ENCODE measurements around the gene DDTL.
A peak's percentile ranks its signal among the peaks of the same experiment; 100 is the strongest.
"Not testable (repeated sequence)": the region's sequence is repeated elsewhere in the genome, so short reads cannot be mapped to it uniquely, and the experiment has no call there.

DDTL gene

DNA sequence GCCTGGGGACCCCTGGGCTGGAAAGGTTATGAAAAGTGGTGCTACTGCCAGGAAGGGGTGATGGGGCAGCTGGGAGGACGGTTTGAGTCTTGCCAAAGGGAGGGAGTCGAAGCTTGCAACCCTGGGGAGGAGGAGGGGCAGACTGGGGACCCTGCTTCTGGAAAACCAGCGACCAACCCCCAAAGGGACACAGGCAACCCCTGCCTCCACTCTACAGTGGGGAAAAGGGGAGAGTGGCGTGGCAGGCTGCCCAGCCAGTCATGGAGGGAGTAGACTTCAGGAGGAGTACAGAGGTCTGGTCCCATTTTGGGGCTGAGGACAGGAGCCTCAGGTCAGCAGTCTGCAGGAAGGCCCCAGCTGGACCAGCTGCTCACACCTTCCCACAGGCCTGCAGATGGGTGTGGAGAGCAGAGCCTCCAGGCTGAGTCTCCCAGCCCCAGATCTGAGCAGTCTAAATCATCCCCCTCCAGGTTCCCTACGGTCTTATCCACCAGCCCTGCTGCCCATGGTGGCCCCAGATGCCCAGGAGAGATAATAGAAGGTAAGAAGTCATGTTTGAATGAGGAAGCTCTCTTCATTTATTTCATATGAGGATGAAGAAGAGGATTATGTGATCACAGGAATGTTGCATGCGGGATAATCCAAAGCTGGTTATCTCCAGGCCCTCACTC lies 4.3 kb downstream of the DDTL start:
- DNase-seq = no peak

DNA sequence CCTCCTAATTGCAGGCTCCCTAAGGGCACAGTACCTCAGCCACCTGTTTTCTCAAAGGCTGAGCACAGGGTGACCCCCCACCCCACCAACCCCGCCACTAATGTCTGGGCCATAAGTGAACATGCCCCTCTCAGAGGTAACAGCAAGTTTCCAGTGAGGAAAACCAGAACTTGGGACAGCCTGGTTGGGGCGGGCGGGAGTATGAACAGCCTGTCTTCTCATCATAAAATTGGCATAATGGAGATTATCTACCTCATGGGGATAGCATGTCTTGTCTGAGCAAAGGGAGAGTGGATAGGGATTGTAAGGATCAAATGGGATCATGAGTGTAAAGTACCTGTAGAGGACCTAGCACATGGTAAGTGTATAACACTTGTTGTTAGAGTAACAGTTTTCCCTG lies 5.2 kb downstream of the DDTL start:
- not testable (repeated sequence) for DNase-seq

DNA sequence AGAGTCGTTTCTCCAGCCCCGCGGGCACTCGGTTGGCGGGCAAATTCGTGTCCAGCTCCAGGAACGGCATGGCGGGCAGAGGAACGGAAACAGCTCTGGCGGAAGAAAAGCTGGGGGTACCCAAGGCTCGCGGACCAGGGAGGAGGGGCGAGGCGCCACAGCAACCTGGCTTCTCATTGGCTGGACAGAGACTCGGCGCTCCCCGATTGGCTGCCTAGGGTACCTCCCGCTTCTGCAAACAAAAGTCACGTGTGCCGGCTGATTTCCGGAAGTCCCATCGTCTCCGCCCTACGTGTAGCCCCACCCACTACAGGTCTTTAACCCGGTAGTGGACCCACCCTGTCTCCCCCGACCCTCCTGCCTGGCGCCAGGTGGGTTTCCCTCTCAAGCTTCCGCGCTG lies 7.7 kb downstream of the DDTL start, which contains the start of gene DDT:
TSS of gene DDT (minus strand) at position 97 of the 400 bp plus-strand sequence. CDS start at position 70, 27 bp downstream.
- DNase-seq = not testable (repeated sequence)

DNA sequence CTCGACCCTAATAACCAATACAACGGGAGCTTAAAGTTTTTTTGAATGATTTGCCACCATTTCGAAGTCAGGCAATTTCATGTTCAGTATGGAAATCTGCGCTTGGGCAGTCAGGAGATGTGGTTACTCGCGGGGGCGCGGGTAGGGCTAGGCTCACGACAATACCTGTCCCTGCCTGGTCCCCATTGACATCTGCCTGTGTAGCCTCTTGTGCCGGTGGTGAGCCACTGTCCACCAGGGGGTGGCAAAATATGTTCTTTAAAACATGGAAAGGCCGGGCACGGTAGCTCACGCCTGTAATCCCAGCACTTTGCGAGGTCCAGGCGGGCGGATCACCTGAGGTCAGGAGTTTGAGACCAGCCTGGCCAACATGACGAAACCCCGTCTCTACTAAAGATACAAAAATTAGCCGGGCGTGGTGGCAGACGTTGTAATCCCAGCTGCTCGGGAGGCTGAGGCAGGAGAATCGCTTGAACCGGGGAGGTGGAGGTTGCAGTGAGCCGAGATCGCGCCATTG lies 8.2 kb downstream of the DDTL start:
- DNase-seq = not testable (repeated sequence)

DNA sequence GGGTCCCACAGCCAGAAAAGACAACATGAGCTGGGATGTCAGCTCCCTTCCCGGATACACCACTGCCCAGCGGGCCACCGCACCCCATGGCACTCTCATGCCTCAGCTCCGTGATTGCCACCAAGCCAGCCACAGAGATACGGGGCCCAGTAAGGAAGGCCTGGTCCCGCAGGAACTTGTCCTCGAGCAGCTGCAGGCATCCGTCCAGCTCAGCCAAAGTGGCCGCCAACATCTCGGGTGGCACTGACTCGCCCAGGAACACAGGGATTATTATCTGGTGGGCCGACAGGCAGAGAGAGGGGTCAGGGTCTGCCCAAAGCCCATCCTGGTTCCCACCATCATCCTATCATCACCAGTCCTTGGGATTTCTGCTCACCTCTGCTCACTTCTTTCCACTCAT lies 10.6 kb downstream of the DDTL start:
- DNase-seq = not testable (repeated sequence)

DNA sequence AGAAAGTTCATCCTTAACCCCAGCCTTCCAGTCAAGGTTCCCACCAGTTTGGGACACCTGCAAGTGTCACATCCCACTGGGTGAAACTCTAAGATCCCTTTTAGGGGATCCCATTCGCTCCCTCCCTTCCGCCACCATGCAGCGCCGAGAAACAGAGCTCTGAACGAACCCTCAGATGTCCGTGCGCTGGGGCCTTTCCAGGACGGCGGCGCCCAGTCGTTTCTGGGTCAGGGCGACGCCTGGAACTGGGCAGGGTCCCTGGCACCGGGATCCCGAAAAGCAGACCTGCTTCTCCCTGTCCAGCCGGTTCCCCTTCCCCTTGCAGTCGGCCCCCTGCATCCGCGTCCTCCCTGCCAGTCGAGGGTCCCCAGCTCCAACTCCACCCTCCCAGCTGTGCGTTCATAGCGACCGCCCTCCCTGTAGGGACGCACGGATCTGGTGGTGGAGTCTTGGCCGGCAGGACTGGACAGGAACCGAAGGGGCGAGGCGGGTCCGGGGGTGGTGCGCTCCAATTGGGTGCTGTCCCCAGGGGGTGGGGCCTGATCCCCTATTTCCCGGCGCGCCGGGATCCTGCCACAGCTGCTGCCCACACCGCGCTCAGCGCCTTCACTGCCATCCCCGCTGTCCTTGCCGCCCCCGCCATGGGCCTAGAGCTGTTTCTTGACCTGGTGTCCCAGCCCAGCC lies 13.0 kb downstream of the DDTL start, which contains the start of gene GSTT2:
TSS of gene GSTT2 (plus strand) at position 578 of the 684 bp plus-strand sequence.
- DNase-seq = not testable (repeated sequence)

DNA sequence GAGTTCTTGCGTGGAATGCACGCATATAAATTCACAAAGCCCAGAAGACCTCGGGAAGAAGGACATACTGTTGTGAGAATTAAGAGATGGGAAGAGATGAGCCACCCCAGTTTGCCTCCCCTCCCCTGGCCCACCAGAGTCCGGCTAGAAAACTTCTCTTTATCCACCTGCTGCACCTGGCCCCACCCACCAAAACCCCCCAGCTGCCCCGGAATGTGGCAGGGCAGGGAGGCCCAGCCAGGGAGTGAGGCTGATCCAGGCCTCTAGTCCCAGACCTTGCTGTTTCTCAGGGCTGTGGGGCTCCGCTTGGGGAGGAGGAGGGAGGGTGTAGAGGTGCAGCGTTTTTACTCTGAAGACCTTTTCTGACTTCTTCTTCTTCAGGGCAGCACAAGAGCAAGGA lies 13.9 kb downstream of the DDTL start:
- not testable (repeated sequence) for DNase-seq

DNA sequence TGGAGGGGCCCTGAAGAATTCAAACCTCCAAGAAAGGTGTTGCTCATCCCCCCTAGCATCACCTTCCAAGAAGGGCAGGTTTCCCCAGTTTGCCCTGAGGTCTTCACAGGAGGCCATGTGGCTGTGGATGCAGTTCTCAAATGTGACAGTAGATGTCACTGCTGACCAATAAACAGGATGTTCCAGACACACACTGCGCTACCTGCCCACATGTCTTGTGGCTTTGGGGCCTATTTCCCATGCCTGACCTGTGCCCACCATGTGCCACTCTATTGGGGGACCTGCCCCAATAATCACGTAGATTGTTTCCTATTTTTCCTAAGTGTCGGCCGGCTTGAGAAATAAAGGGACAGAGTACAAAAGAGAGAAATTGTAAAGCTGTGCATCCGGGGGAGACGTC lies 17.7 kb downstream of the DDTL start:
- DNase-seq = peak in 1 of 2 donors; percentile 84

DNA sequence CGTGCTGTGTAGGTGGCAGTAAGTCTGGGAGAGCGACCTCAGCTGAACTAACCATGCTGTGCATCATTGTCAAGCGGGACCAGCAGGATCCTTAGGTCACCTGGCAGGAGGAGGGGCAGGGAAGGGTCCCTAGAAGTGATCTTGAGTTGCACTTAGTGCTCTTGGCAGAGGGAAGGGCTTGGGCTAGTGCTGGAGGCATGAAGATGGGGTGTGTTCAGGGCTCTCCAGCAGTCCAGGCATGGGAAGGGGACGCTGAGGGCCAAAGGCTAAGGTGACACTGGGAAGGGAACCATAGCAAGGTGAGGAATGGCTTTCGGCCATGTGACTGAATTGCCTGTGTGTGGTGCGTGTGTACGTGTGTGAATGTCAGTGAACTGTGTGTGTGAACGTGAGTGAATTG lies 19.4 kb downstream of the DDTL start:
- DNase-seq = not testable (repeated sequence)

DNA sequence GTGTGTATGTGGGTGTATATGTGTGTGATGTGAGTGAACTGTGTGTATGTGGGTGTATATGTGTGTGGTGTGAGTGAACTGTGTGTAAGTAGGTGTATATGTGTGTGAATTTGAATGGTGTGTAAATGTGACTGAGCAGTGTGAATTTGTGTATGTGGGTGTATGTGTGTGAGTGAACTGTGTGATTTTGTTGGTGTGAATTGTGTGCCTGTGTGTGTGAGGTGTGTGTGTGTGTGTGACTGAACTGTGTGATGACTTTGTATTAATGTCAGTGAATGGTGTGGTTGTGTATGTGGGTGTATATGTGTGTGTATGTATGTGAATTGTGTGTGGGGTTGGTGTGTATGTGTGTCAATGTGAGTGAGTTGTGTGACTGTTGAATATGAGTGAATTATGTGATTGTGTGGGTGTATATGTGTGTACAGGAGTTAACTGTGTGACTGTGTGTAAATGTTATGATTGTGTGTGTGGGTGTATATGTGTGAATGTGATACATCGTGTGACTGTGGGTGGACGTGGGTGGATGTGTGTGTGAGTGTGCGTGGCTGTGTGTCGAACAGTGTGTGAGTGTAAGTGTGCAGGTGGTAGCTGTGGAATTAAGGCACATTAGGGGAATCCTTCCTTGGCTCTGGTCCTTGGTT lies 20.0 kb downstream of the DDTL start:
- not testable (repeated sequence) for DNase-seq

DNA sequence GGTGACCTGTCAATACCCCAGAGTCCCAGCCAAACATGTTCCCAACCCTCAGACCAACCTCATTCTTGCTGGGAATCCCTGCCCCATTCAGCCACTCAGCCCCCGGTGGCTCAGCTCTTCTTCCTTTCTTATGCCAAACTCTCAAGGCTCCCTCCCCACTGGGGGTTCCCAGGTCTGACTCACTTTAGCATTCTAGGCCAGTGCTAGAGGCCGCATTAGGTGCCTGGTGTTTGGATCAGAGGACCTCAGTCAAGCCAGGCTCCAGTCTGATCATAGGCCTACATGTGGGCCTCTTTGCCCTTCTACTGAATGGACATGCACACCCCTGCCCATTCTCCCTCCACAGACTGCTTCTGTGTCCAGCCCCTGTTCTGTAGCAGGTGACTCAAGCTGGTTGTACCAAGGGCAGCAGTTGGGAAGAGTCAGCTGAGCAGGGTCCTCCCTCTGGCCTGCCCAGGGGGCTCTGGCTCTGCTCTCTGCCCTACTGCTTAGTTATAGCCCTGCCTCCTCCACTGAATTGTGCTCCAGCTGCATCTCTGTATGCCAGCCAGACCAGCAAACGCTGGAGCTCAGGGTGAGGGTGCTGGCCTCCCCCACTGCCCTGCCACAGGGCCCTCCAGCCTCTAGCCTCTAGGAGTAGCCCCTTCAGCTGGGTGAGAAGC lies 23.0 kb downstream of the DDTL start:
- not testable (repeated sequence) for DNase-seq

DNA sequence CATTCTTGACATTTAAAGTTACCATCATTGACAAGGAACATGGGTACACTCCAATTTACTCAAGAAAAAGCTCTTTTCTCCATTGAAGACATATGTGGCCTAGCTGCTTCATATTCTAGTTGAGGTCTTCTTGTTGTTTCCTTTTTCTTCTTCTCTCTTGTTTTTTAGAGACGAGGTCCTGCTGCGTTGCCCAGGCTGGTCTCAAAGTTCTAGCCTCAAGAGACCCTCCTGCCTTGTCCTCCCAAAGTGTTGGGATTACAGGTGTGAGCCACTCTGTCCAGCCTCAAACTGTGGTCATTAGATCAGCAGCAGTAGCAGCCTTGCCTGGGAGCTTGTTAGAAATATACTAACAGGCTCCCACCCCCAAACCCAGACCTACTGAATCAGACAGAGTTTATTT lies 26.4 kb downstream of the DDTL start:
- DNase-seq = not testable (repeated sequence)

DNA sequence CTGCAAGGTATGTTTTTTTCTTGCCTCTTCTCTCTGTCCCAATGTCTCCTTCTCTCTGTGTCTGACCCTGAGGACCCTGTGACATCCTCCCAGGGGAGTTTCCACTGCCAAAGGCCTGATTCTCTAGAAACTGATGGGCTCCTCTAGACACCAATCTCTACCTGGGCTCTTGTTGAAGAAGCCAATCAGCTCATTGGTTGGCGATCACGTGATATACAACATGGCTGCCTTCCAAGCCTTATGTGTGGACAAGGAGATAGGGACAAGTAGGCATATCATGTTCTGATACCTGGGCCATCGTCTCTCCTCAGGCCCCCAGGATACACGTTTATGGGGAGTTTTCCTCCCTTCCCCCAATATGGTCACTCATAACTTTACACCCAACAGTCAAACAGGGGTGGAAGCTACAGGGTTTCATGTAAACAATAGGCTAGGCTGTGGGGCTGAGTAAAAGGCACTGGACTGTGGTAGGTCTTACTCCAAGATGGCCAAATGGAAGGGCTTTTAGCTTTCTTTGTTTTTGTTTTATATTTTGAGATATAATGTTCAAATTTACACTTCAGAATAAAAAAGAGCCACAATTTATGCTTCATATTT lies 27.0 kb downstream of the DDTL start:
- DNase-seq = not testable (repeated sequence)

DNA sequence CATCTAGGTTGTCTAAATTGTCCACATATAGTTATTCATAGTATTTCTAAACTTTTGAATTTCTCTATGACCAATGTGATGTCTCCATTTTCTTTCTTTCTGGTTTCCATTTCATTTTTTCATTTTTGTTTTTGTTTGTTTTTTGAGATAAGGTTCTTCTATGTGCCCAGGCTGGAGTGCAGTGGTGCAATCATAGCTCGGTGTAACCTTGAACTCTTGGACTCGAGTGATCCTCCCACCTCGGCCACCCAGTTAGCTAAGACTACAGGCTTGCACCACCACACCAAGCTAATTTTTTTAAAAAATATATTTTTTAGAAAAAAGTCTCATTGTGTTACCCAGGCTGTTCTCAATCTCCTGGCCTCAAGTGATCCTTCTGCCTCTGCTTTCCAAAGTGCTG lies 30.4 kb downstream of the DDTL start:
- no peak for DNase-seq

DNA sequence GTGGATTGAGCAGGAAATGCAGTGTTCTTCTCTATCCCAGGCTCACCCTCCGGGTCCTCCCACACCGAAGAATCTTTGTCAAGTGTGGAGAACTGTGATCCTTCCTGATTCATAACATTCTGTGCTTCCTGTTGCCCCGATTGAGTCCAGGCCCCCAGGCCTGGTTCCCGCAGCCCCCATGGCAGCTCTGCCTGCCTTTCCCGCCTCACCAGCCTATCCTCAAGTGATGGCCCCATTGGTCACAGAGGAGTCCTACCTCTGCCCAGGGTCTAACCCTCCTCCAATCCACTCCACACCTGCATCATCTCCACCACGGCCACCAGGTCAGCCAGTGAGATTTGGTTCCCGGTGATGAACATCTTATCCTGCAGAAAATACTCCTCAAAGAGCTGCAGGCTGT lies 33.1 kb downstream of the DDTL start:
- not testable (repeated sequence) for DNase-seq

DNA sequence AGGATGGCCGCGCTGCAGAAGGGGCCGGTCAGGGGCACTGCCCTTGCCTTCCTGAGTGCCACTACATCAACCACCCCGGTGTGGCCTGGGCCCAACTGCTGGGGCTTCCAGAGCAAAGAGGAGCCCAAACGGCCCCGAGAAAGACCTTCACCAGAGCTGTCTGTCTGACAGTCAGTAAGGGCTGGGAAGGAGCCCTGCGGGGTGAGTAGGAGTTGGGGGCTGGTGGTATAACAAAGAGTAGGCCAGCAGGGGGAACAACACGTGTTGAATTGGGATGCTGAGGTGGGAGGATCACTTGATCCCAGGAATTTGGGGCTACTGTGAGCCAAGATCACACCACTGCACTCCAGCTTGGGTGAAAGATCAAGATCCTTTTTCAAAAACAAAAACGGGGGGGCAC lies 34.6 kb downstream of the DDTL start:
- DNase-seq = no peak

DNA sequence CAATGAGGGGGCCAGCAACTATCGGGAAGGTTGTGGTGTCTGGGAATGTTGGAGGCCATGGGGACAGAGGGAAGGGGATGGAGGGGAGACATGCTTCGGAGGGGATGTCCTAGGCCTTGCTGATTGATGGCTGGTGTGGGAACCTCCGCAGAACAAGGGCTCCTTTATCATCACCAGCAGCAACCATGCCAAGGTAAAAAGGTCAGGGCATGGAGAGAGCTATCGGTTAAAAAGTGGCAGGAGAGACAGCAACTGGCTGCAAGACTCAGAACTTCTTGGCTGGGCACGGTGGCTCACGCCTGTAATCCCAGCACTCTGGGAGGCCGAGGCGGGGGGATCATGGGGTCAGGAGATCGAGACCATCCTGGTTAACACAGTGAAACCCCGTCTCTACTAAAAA lies 35.6 kb downstream of the DDTL start:
- no peak for DNase-seq

DNA sequence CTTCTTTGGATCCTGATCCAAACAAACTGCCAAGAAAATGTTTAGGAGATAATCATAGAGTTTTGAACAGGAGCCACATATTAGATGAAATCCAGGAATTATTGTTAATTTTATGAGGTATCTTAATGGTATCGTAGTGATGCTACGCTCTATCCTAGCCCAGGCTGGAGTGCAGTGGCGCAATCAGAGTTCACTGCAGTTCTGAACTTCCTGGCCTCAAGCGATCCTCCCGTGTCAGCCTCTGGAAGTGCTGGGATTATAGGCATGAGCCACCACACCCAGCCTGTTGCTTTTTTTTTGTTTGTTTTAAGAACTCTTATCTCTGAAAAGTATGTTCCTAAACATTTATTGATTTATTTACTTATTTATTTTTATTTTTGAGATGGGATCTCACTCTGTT lies 36.2 kb downstream of the DDTL start:
- no peak for DNase-seq

DNA sequence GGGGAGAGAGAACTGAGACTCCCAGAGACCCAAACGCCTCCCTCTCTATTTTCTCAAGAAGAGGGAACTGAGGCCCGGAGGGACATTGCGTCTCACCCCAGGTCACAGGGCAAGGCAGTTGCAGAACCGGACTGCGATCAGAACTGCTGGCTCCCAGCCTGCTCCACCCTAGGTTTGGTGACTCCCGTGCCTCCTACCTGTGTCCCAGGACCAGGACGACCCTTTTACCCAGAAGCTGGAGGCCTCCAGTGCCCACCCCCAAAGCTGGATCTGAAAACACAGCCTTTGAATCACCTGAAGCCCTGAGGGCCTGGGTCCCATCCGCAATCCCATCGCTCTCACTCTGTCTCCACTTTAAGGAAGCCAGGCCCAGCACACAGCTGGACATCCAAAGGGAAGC lies 37.2 kb downstream of the DDTL start:
- DNase-seq = no peak

DNA sequence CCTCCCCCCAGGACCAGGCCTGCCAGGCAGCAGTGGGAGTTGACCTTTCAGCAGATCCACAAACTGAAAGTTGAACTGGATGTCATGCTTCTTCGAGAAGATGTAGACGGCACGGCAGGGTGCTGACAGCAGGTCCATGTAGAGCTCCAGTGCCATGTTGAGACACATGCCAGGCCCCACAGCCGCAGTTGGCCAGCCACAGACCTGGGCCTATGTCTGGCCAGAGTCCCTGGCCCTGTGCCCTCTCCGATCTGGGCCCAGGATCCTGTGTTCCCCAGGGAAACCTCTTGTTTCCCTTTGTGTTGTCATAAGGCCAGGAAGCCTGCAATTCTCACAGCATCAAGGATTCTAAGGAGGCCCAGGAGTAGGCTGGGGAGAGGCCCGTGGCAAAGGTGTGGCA lies 38.5 kb downstream of the DDTL start, which contains the start of gene GSTT4:
TSS of gene GSTT4 (minus strand) at position 253 of the 400 bp plus-strand sequence. CDS start at position 156, 97 bp downstream.
- no peak for DNase-seq

DNA sequence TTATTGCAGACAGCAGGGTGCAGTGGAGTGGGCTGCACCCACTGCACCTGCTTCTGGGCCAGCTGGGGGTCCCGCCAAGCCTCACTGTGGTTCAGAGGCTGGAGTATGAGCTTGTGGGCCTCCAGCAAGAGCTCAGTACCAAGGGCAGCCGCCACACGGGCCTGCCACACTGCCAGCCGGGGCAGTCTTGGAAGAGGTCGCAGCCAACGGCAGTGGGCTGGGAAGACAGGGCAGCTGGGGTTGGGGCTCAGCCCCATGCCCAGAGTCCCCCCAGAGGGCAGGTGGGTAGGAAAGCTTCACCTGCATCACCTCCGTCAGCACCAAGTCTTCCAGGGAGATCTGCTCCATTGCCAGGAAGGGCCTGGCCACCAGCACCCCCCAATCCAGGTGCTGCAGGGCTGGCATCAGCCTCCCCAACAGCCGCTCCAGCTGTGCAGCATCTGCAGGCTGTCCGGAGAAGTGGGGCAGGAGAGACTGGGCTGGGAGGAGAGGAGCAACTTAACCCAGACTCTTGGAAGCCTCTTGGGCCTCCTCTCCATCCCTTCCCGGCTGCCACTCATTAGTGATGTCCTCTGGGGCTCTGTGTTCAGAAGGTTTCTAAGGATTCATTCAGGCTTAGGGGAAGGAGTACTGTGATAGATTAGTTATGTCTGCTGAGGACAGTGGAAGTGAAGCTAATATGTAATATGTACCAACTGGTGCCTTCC lies 39.7 kb downstream of the DDTL start:
- DNase-seq = no peak

DNA sequence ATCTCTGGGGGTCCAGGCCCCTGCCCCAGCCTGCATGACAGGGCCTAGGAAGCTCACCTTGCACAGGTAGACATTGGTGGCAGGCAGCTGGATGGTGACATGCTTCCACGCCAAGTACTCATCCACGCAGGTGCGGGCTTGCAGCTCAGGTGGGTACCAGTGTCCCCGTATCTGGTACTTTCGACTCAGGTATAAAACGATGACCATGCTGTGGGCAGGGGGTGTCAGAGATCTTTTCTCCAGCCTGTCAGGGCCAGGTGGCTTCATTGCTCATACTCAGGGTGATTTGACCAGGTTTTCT lies 40.2 kb downstream of the DDTL start:
- DNase-seq = no peak

All from stimulated activated CD4-positive, alpha-beta T cell treated with anti-CD3 and anti-CD28 coated beads, Interleukin-2, amount 100 ng/mL, for 48 hours (primary cell).